ENCODE measurements around the gene GZF1. TPM values are rescaled to one million over a fixed set of nuclear protein-coding genes. Genes with fewer than 3 reads are reported as not detected.

Gene GZF1
- polyA plus RNA-seq, 1 donor: 8.8 TPM

- Histone ChIP-seq H3K27me3 (ENCODE audit: control insufficient read depth, insufficient read depth, low read length) (no peaks in the 10 kb centered on the region), H3K27ac (ENCODE audit: low read length) (peak overlapping the region; percentile 92), H3K4me1 (ENCODE audit: control insufficient read depth, insufficient read depth, low read length) (peaks cover 15% of the 10 kb centered on the region), H3K4me3 (ENCODE audit: low read length) (peak overlapping the region; percentile 59), H3K9me3 (ENCODE audit: control insufficient read depth, low read depth, low read length) (no peaks in the 10 kb centered on the region), H3K36me3 (ENCODE audit: control insufficient read depth, insufficient read depth, low read length) (peaks cover 25% of the 10 kb centered on the region)
- peak; percentile 100 for DNase-seq
- no CpG with 5 or more reads among the region's 71 CpGs for WGBS (ENCODE audit: insufficient coverage, low lambda C conversion rate)
These were observed 4.0 kb upstream of the GZF1 start for GRCh38 chr20:23357767-23358562.

GRCh38 chr20:23358563-23358906 is 3.4 kb upstream of the GZF1 start:
- peaks cover 21% of the 10 kb centered on the region for H3K4me1 ChIP-seq (ENCODE audit: control insufficient read depth, insufficient read depth, low read length)
- 10% methylated on average over 2 of the region's 6 CpGs for WGBS (ENCODE audit: insufficient coverage, low lambda C conversion rate)
- peak overlapping the region; percentile 59 for H3K4me3 ChIP-seq (ENCODE audit: low read length)

GRCh38 chr20:23358923-23359593 is 2.9 kb upstream of the GZF1 start:
- DNase-seq: peak in 1 of 2 donors; percentile 63
- Histone ChIP-seq H3K27ac (ENCODE audit: low read length) (peak overlapping the region; percentile 92), H3K4me3 (ENCODE audit: low read length) (no peak overlapping the region), H3K9me3 (ENCODE audit: control insufficient read depth, low read depth, low read length) (no peaks in the 10 kb centered on the region), H3K36me3 (ENCODE audit: control insufficient read depth, insufficient read depth, low read length) (peaks cover 20% of the 10 kb centered on the region), H3K4me1 (ENCODE audit: control insufficient read depth, insufficient read depth, low read length) (peaks cover 21% of the 10 kb centered on the region), H3K27me3 (ENCODE audit: control insufficient read depth, insufficient read depth, low read length) (no peaks in the 10 kb centered on the region)
- WGBS (ENCODE audit: insufficient coverage, low lambda C conversion rate): no CpG with 5 or more reads among the region's 7 CpGs

More at GRCh38 chr20:23358563-23358906, 3.4 kb upstream of the GZF1 start:
- Histone ChIP-seq H3K27ac (ENCODE audit: low read length) (peak overlapping the region; percentile 92), H3K27me3 (ENCODE audit: control insufficient read depth, insufficient read depth, low read length) (no peaks in the 10 kb centered on the region), H3K9me3 (ENCODE audit: control insufficient read depth, low read depth, low read length) (no peaks in the 10 kb centered on the region), H3K36me3 (ENCODE audit: control insufficient read depth, insufficient read depth, low read length) (peaks cover 25% of the 10 kb centered on the region)
- no peak for DNase-seq

GRCh38 chr20:23360531-23360930 is 1.5 kb upstream of the GZF1 start:
- Histone ChIP-seq H3K36me3 (ENCODE audit: control insufficient read depth, insufficient read depth, low read length) (peaks cover 19% of the 10 kb centered on the region), H3K4me3 (ENCODE audit: low read length) (peak overlapping the region; percentile 78), H3K27ac (ENCODE audit: low read length) (peak overlapping the region; percentile 98), H3K4me1 (ENCODE audit: control insufficient read depth, insufficient read depth, low read length) (peaks cover 21% of the 10 kb centered on the region), H3K9me3 (ENCODE audit: control insufficient read depth, low read depth, low read length) (no peaks in the 10 kb centered on the region), H3K27me3 (ENCODE audit: control insufficient read depth, insufficient read depth, low read length) (no peaks in the 10 kb centered on the region)
- DNase-seq: no peak
- no CpG with 5 or more reads among the region's 1 CpG for WGBS (ENCODE audit: insufficient coverage, low lambda C conversion rate)

GRCh38 chr20:23361119-23361475 is 885 bp upstream of the GZF1 start:
- no CpG with 5 or more reads among the region's 8 CpGs for WGBS (ENCODE audit: insufficient coverage, low lambda C conversion rate)
- Histone ChIP-seq H3K9me3 (ENCODE audit: control insufficient read depth, low read depth, low read length) (no peaks in the 10 kb centered on the region), H3K4me3 (ENCODE audit: low read length) (peak overlapping the region; percentile 78), H3K4me1 (ENCODE audit: control insufficient read depth, insufficient read depth, low read length) (peaks cover 21% of the 10 kb centered on the region), H3K36me3 (ENCODE audit: control insufficient read depth, insufficient read depth, low read length) (peaks cover 20% of the 10 kb centered on the region), H3K27me3 (ENCODE audit: control insufficient read depth, insufficient read depth, low read length) (no peaks in the 10 kb centered on the region), H3K27ac (ENCODE audit: low read length) (peak overlapping the region; percentile 98)
- DNase-seq: peak in 1 of 2 donors; percentile 76

- Histone ChIP-seq H3K27me3 (ENCODE audit: control insufficient read depth, insufficient read depth, low read length) (no peaks in the 10 kb centered on the region), H3K4me1 (ENCODE audit: control insufficient read depth, insufficient read depth, low read length) (peaks cover 20% of the 10 kb centered on the region), H3K9me3 (ENCODE audit: control insufficient read depth, low read depth, low read length) (no peaks in the 10 kb centered on the region), H3K4me3 (ENCODE audit: low read length) (peak overlapping the region; percentile 89), H3K36me3 (ENCODE audit: control insufficient read depth, insufficient read depth, low read length) (peaks cover 21% of the 10 kb centered on the region), H3K27ac (ENCODE audit: low read length) (peak overlapping the region; percentile 85)
- no CpG with 5 or more reads among the region's 50 CpGs for WGBS (ENCODE audit: insufficient coverage, low lambda C conversion rate)
- DNase-seq: peak in 1 of 2 donors; percentile 32
These were observed 642 bp downstream of the GZF1 start for GRCh38 chr20:23362392-23363256.

- Histone ChIP-seq H3K27ac (ENCODE audit: low read length) (no peak overlapping the region), H3K9me3 (ENCODE audit: control insufficient read depth, low read depth, low read length) (no peaks in the 10 kb centered on the region), H3K36me3 (ENCODE audit: control insufficient read depth, insufficient read depth, low read length) (peaks cover 21% of the 10 kb centered on the region), H3K27me3 (ENCODE audit: control insufficient read depth, insufficient read depth, low read length) (no peaks in the 10 kb centered on the region), H3K4me1 (ENCODE audit: control insufficient read depth, insufficient read depth, low read length) (peaks cover 20% of the 10 kb centered on the region), H3K4me3 (ENCODE audit: low read length) (peak overlapping the region; percentile 89)
- DNase-seq: no peak
- no CpG with 5 or more reads among the region's 4 CpGs for WGBS (ENCODE audit: insufficient coverage, low lambda C conversion rate)
These were observed 1.3 kb downstream of the GZF1 start for GRCh38 chr20:23363257-23363649.

GRCh38 chr20:23365390-23366165 is 3.6 kb downstream of the GZF1 start:
- peaks cover 41% of the 10 kb centered on the region for H3K36me3 ChIP-seq (ENCODE audit: control insufficient read depth, insufficient read depth, low read length)
- H3K9me3 ChIP-seq (ENCODE audit: control insufficient read depth, low read depth, low read length): no peaks in the 10 kb centered on the region
- peaks cover 10% of the 10 kb centered on the region for H3K4me1 ChIP-seq (ENCODE audit: control insufficient read depth, insufficient read depth, low read length)
- 100% methylated on average over 1 of the region's 65 CpGs for WGBS (ENCODE audit: insufficient coverage, low lambda C conversion rate)
- no peak overlapping the region for H3K4me3 ChIP-seq (ENCODE audit: low read length)
- no peak overlapping the region for H3K27ac ChIP-seq (ENCODE audit: low read length)
- H3K27me3 ChIP-seq (ENCODE audit: control insufficient read depth, insufficient read depth, low read length): no peaks in the 10 kb centered on the region
- DNase-seq: no peak

GRCh38 chr20:23366384-23366783 is 4.4 kb downstream of the GZF1 start:
- Histone ChIP-seq H3K27ac (ENCODE audit: low read length) (no peak overlapping the region), H3K4me1 (ENCODE audit: control insufficient read depth, insufficient read depth, low read length) (peaks cover 10% of the 10 kb centered on the region), H3K27me3 (ENCODE audit: control insufficient read depth, insufficient read depth, low read length) (no peaks in the 10 kb centered on the region), H3K36me3 (ENCODE audit: control insufficient read depth, insufficient read depth, low read length) (peaks cover 49% of the 10 kb centered on the region), H3K9me3 (ENCODE audit: control insufficient read depth, low read depth, low read length) (no peaks in the 10 kb centered on the region), H3K4me3 (ENCODE audit: low read length) (no peak overlapping the region)
- 17% methylated on average over 1 of the region's 1 CpG for WGBS (ENCODE audit: insufficient coverage, low lambda C conversion rate)
- peak in 1 of 2 donors; percentile 23 for DNase-seq

GRCh38 chr20:23367770-23368169 is 5.8 kb downstream of the GZF1 start:
- Histone ChIP-seq H3K27ac (ENCODE audit: low read length) (no peak overlapping the region), H3K4me1 (ENCODE audit: control insufficient read depth, insufficient read depth, low read length) (peaks cover 10% of the 10 kb centered on the region), H3K9me3 (ENCODE audit: control insufficient read depth, low read depth, low read length) (no peaks in the 10 kb centered on the region), H3K4me3 (ENCODE audit: low read length) (no peak overlapping the region), H3K27me3 (ENCODE audit: control insufficient read depth, insufficient read depth, low read length) (no peaks in the 10 kb centered on the region), H3K36me3 (ENCODE audit: control insufficient read depth, insufficient read depth, low read length) (peaks cover 59% of the 10 kb centered on the region)
- no peak for DNase-seq
